Neural cell (in vitro differentiated cells): ENCODE results near the gene ADCY7. TPM values are rescaled to one million over a fixed set of nuclear protein-coding genes. Genes with fewer than 3 reads are reported as not detected.

Experiments
- H2AFZ ChIP-seq: fragments of 200-600, 300-800 bp; sonication (generic), shearing (Covaris generic); 2 replicates; pipeline ENCODE4 v1.6.0; 2014; ENCODE audit warnings: low read depth, mild to moderate bottlenecking, antibody characterized with exemption, low read length, moderate library complexity
- H3F3A ChIP-seq: fragments of 200-600 bp; shearing (Covaris generic); 2 replicates; pipeline ENCODE4 v1.6.1; 2016; ENCODE audit warnings: mild to moderate bottlenecking, moderate library complexity, mixed read lengths, antibody characterized with exemption, low read length; ENCODE audit not compliant: insufficient read depth, poor library complexity, severe bottlenecking
- H3K27ac ChIP-seq: fragments of 200-600, 300-800 bp; sonication (generic), shearing (Covaris generic); 2 replicates; pipeline ENCODE4 v1.5.1; 2014; ENCODE audit warnings: mild to moderate bottlenecking, low read length, moderate library complexity
- H3K27me3 ChIP-seq: fragments of 300-800, 200-600 bp; sonication (generic), shearing (Covaris generic); 2 replicates; pipeline ENCODE4 v1.6.0; 2014; ENCODE audit warnings: mild to moderate bottlenecking, low read depth, low read length, moderate library complexity; ENCODE audit not compliant: insufficient read depth
- H3K36me3 ChIP-seq: fragments of 300-800, 200-600 bp; sonication (generic), shearing (Covaris generic); 2 replicates; pipeline ENCODE4 v1.5.1; 2014; ENCODE audit warnings: mild to moderate bottlenecking, antibody characterized with exemption, low read length, moderate library complexity; ENCODE audit not compliant: insufficient read depth
- H3K4me2 ChIP-seq: fragments of 300-800, 200-600 bp; sonication (generic), shearing (Covaris generic); 2 replicates; pipeline ENCODE4 v1.6.0; 2014; ENCODE audit warnings: mild to moderate bottlenecking, low read length
- H3K4me3 ChIP-seq: fragments of 300-800, 200-600 bp; sonication (generic), shearing (Covaris generic); 2 replicates; pipeline ENCODE4 v1.5.1; 2014; ENCODE audit warnings: mild to moderate bottlenecking, low read length, moderate library complexity
- H3K79me2 ChIP-seq: fragments of 200-600 bp; shearing (Covaris generic); replicated peaks from 2 replicates; pipeline ENCODE4 v1.6.0; 2014; ENCODE audit warnings: mild to moderate bottlenecking, low read length, moderate library complexity; ENCODE audit not compliant: insufficient read depth
- H3K9ac ChIP-seq: fragments of 300-800, 200-600 bp; sonication (generic), shearing (Covaris generic); 2 replicates; pipeline ENCODE4 v1.6.1; 2016; ENCODE audit warnings: mild to moderate bottlenecking, low read length, mixed read lengths
- H3K9me2 ChIP-seq: fragments of 200-600 bp; shearing (Covaris generic); 2 replicates; pipeline ENCODE4 v1.6.1; 2016; ENCODE audit warnings: mild to moderate bottlenecking, low read length, mixed read lengths; ENCODE audit not compliant: insufficient read depth
- H3K9me3 ChIP-seq: fragments of 200-600, 300-800 bp; sonication (generic), shearing (Covaris generic); 2 replicates; pipeline ENCODE4 v1.6.1; 2016; ENCODE audit warnings: mild to moderate bottlenecking, mixed run types, low read length, moderate library complexity, mixed read lengths
- H4K20me1 ChIP-seq: fragments of 200-600 bp; shearing (Covaris generic); 2 replicates; pipeline ENCODE4 v1.6.1; 2016; ENCODE audit warnings: mild to moderate bottlenecking, mixed run types; ENCODE audit not compliant: insufficient read depth
- CTCF ChIP-seq: fragments of 450-650 bp; IDR thresholded peaks from 2 replicates; pipeline ENCODE4 v1.5.1; 2014; ENCODE audit warnings: antibody characterized with exemption, mild to moderate bottlenecking, moderate library complexity; ENCODE audit not compliant: poor library complexity, severe bottlenecking
- EP300 ChIP-seq: fragments of 450-650 bp; conservative IDR thresholded peaks from 2 replicates; pipeline ENCODE4 v1.6.1; 2014; ENCODE audit warnings: antibody characterized with exemption, mild to moderate bottlenecking, moderate library complexity; ENCODE audit not compliant: poor library complexity, severe bottlenecking
- EZH2 ChIP-seq: fragments of 200-600, 300-800 bp; shearing (Covaris generic), sonication (generic); IDR thresholded peaks from 2 replicates; pipeline ENCODE4 v1.6.1; 2014; ENCODE audit warnings: antibody characterized with exemption, low read length, borderline replicate concordance, mild to moderate bottlenecking; ENCODE audit not compliant: insufficient read depth, poor library complexity, severe bottlenecking
- MXI1 ChIP-seq: fragments of 450-650 bp; conservative IDR thresholded peaks from 2 replicates; pipeline ENCODE4 v1.6.1; 2014; ENCODE audit warnings: antibody characterized with exemption, mild to moderate bottlenecking; ENCODE audit not compliant: poor library complexity, severe bottlenecking
- POLR2AphosphoS5 ChIP-seq: IDR thresholded peaks from 2 replicates; pipeline ENCODE4 v1.6.1; 2012
- RAD21 ChIP-seq: fragments of 450-650 bp; conservative IDR thresholded peaks from 2 replicates; pipeline ENCODE4 v1.6.1; 2014; ENCODE audit warnings: antibody characterized with exemption, mild to moderate bottlenecking, moderate library complexity
- REST ChIP-seq: IDR thresholded peaks from 2 replicates; pipeline ENCODE4 v1.6.1; 2012; ENCODE audit warnings: borderline replicate concordance
- SMC3 ChIP-seq: fragments of 450-650 bp; conservative IDR thresholded peaks from 2 replicates; pipeline ENCODE4 v1.6.1; 2014; ENCODE audit warnings: antibody characterized with exemption, mild to moderate bottlenecking, moderate library complexity; ENCODE audit not compliant: poor library complexity
- TAF1 ChIP-seq: IDR thresholded peaks from 2 replicates; pipeline ENCODE4 v1.6.1; 2012; ENCODE audit warnings: low read depth
- polyA plus RNA-seq: library from polyadenylated mRNA; depleted of rRNA; stranded (reverse); fragments of >200 nt; gene quantifications from 2 replicates; pipeline ENCODE4 v1.2.3, GENCODE V29; 2014

Gene ADCY7
- polyA plus RNA-seq, 1 donor from 2014 or later = 2.0 TPM

GRCh38 chr16:50288920-50289319 lies 22.6 kb downstream of the ADCY7 start:
- Histone ChIP-seq H3K27me3 (no peaks in the 10 kb centered on the region), H3K9me3 (no peaks in the 10 kb centered on the region), H4K20me1 (no peaks in the 10 kb centered on the region), H3K4me3 (no peak overlapping the region), H3K27ac (no peak overlapping the region), H3F3A (no peaks in the 10 kb centered on the region), H3K4me2 (no peak overlapping the region), H3K9me2 (no peaks in the 10 kb centered on the region), H3K9ac (no peak overlapping the region), H3K36me3 (no peaks in the 10 kb centered on the region), H2AFZ (no peak overlapping the region), H3K79me2 (no peaks in the 10 kb centered on the region)
- TF ChIP-seq EZH2 = no peak
- TF ChIP-seq POLR2AphosphoS5 = no peak
- TF ChIP-seq REST = no peak
- no peak for TF ChIP-seq RAD21

GRCh38 chr16:50289950-50290764 lies 23.8 kb downstream of the ADCY7 start:
- TF ChIP-seq RAD21 (no peak), EZH2 (no peak), EP300 (no peak), POLR2AphosphoS5 (no peak), SMC3 (no peak), MXI1 (no peak), TAF1 (no peak), REST (no peak), CTCF (no peak)

More at GRCh38 chr16:50289950-50290764, 23.8 kb downstream of the ADCY7 start:
- Histone ChIP-seq H3K27ac (no peak overlapping the region), H3K27me3 (no peaks in the 10 kb centered on the region), H3F3A (no peaks in the 10 kb centered on the region), H3K4me3 (no peak overlapping the region), H2AFZ (no peak overlapping the region), H3K4me2 (no peak overlapping the region), H4K20me1 (no peaks in the 10 kb centered on the region), H3K9me3 (no peaks in the 10 kb centered on the region), H3K79me2 (no peaks in the 10 kb centered on the region), H3K36me3 (no peaks in the 10 kb centered on the region), H3K9me2 (no peaks in the 10 kb centered on the region), H3K9ac (no peak overlapping the region)
